Naive thymus-derived CD4-positive, alpha-beta T cell (primary cell): Measurements from ENCODE around the gene DAPK1. TPM values are rescaled to one million over a fixed set of nuclear protein-coding genes. Genes with fewer than 3 reads are reported as not detected.

Experiments
- ATAC-seq: fragments of 150-1000 bp; cut with Tn5 transposase; 2 replicates; pipeline ENCODE4 v1.10.0; 2021; ENCODE audit warnings: mild to moderate bottlenecking, moderate library complexity
- CTCF ChIA-PET: fragments of 350-600 bp; sonication (Branson Sonifier 250); formaldehyde crosslinking; loops from one replicate; lab custom pipeline; 2021; ENCODE audit warnings: antibody characterized with exemption; lab: Charles Lee
- POLR2A ChIA-PET: fragments of 350-600 bp; sonication (Branson Sonifier 250); formaldehyde crosslinking; loops from one replicate; lab custom pipeline; 2021; ENCODE audit warnings: antibody characterized with exemption, inconsistent platforms; lab: Charles Lee
- DNase-seq, 9 donors: peaks; one replicate each; pipeline versions ENCODE4 v3.0.0 to v3.0.0-alpha.2; 2020 to 2022; ENCODE audit warnings: mixed read lengths in 1 of 9
- H3K27ac ChIP-seq: one replicate; pipeline ENCODE4 v1.7.0; 2013; ENCODE audit warnings: mild to moderate bottlenecking, low read depth, low read length, moderate library complexity
- H3K27me3 ChIP-seq, 2 donors: one replicate each; pipeline ENCODE4 v1.7.0; 2013; ENCODE audit warnings: low read length in 2 of 2, mild to moderate bottlenecking in 2 of 2, moderate library complexity in 2 of 2; ENCODE audit not compliant: control insufficient read depth in 2 of 2, insufficient read depth in 2 of 2
- H3K36me3 ChIP-seq, 3 experiments: 1 replicate in 2 of 3; 2 replicates in 1 of 3; pipeline ENCODE4 v1.7.0; 2013; ENCODE audit warnings: low read length in 3 of 3, mild to moderate bottlenecking in 3 of 3, moderate library complexity in 1 of 3; ENCODE audit not compliant: insufficient read depth in 3 of 3, control insufficient read depth in 2 of 3
- H3K4me1 ChIP-seq, 2 donors: one replicate each; pipeline ENCODE4 v1.7.0; 2013; ENCODE audit warnings: low read length in 2 of 2, mild to moderate bottlenecking in 2 of 2, moderate library complexity in 1 of 2; ENCODE audit not compliant: control insufficient read depth in 2 of 2, insufficient read depth in 2 of 2
- H3K4me3 ChIP-seq: 2 replicates; pipeline ENCODE4 v1.7.0; 2013; ENCODE audit warnings: mild to moderate bottlenecking, low read length
- H3K9me3 ChIP-seq, 3 experiments: 1 replicate in 2 of 3; 2 replicates in 1 of 3; pipeline ENCODE4 v1.7.0; 2013; ENCODE audit warnings: low read length in 3 of 3; ENCODE audit not compliant: control insufficient read depth in 2 of 3
- H3K27ac Mint-ChIP-seq, 9 donors: one replicate each; pipeline ENCODE4 v1.8.0; 2020 to 2022; ENCODE audit warnings: mixed read lengths in 9 of 9, mild to moderate bottlenecking in 8 of 9, moderate library complexity in 5 of 9, inconsistent platforms in 2 of 9
- H3K27me3 Mint-ChIP-seq, 5 donors: one replicate each; pipeline ENCODE4 v1.8.0; 2021 to 2022; ENCODE audit warnings: mixed read lengths in 5 of 5, mild to moderate bottlenecking in 1 of 5
- H3K36me3 Mint-ChIP-seq, 5 donors: one replicate each; pipeline ENCODE4 v1.8.0; 2020 to 2022; ENCODE audit warnings: mixed read lengths in 5 of 5, mild to moderate bottlenecking in 3 of 5, inconsistent platforms in 1 of 5
- H3K4me1 Mint-ChIP-seq, 7 donors: one replicate each; pipeline ENCODE4 v1.8.0; 2020 to 2022; ENCODE audit warnings: mixed read lengths in 7 of 7, mild to moderate bottlenecking in 3 of 7, inconsistent platforms in 1 of 7
- H3K4me3 Mint-ChIP-seq, 10 donors: one replicate each; pipeline ENCODE4 v1.8.0; 2020 to 2022; ENCODE audit warnings: mild to moderate bottlenecking in 10 of 10, mixed read lengths in 10 of 10, moderate library complexity in 6 of 10, inconsistent platforms in 2 of 10
- H3K9me3 Mint-ChIP-seq, 11 donors: one replicate each; pipeline ENCODE4 v1.8.0; 2020 to 2022; ENCODE audit warnings: mixed read lengths in 11 of 11, mild to moderate bottlenecking in 4 of 11, inconsistent platforms in 1 of 11, moderate library complexity in 1 of 11
- intact Hi-C, 2 donors: fragments of 100-400 bp; cut with micrococcal nuclease; formaldehyde crosslinking; loops; one replicate each; pipeline ENCODE4 v1.15.1; 2023
- polyA plus RNA-seq, 2 donors: library from polyadenylated mRNA; unstranded; fragments of 300-500 nt; fragmentation: Illumina TruSeq; gene quantifications; one replicate each; pipeline ENCODE4 v1.2.3, GENCODE V29; 2021
- total RNA-seq, 6 experiments: library from RNA in 5 of 6; stranded (reverse) in 5 of 6; gene quantifications; 1 replicate in 5 of 6; 2 replicates in 1 of 6; pipeline ENCODE4 v1.2.3 and lab custom pipeline; 2021 to 2026

Gene DAPK1
- total and polyA plus RNA-seq, 7 experiments from 2014 or later, result 0.20 to 44.8 (median 1.9) TPM

DNA sequence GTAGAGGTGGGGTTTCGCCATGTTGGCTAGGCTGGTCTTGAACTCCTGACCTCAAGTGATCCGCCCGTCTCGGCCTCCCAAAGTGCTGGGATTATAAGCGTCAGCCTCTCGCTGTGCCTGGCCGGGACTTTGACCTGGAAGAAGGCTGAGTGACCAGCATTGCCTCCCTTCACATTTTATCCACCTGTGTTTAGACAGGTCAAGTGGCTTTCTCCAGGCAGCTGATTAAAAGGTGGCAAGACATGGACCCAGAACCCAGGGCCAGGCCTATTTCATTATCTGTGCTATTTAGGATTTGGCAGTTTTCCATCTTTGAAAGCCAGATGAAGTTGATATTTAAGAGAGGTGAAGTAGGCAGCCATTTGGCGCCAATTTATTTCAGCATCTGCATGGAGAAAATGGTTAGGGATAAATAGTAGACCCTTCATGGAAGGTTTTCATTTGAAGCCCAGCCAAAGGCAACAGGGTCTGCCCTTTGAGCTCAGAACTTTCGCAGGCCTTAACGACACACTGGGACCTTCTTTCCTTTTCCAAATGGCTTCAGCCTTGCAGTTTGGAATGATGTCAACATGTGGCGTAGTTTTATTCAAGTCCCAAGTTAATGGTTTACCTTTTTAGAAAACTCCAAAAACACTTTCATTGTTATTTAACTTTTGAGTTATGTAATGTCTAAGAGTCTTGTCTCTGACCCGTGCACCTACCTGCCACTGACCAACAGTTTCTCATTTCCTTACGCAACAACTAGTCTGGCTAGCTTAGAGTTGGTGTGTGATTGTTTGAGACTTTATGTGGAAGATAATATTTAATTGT is 8.4 kb downstream of the DAPK1 start:
- Mint-ChIP-seq H3K27ac (no peak overlapping the region), H3K36me3 (peaks cover 0 to under 1% (median 0%) of the 10 kb centered on the region in 5 donors), H3K9me3 (peaks cover 0 to 5% (median 0%) of the 10 kb centered on the region in 11 donors), H3K4me1 (peaks cover 0 to 2% (median 0%) of the 10 kb centered on the region in 7 donors), H3K4me3 (no peak overlapping the region), H3K27me3 (peaks cover 6 to 34% (median 17%) of the 10 kb centered on the region in 5 donors)
- H3K27me3 ChIP-seq, result no peaks in the 10 kb centered on the region
- H3K4me1 ChIP-seq, result no peaks in the 10 kb centered on the region
- intact Hi-C loops, result no loop called here
- ChIA-PET POLR2A (no interaction called here), CTCF (no interaction called here)
- ATAC-seq (no peak), DNase-seq (no peak)
- H3K27ac ChIP-seq, result no peak overlapping the region
- no peak overlapping the region for H3K4me3 ChIP-seq
- H3K36me3 ChIP-seq, result no peaks in the 10 kb centered on the region
- no peaks in the 10 kb centered on the region for H3K9me3 ChIP-seq

DNA sequence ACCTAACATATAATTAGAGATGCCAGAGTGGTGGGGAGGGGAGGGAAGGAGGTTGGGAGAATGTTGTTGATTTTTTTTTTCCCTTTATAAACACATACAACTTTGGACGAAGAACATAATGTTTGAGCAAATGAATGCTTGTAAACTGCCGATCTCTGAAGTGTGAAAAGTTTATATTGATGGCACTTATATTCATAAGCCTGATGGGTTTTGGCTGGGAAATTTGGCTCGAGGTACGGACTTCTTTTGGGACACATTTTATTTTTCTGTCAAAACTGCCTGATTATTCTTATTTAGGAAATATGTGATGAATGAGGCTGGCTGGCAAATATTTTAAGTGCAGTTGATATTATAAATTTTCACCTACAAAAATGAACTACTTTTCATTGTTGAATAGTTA is 9.9 kb downstream of the DAPK1 start:
- ATAC-seq (no peak), DNase-seq (no peak)
- peaks cover 0 to 5% (median 0%) of the 10 kb centered on the region in 11 donors for H3K9me3 Mint-ChIP-seq
- Histone ChIP-seq H3K4me3 (no peak overlapping the region), H3K27ac (no peak overlapping the region), H3K4me1 (no peaks in the 10 kb centered on the region), H3K27me3 (no peaks in the 10 kb centered on the region), H3K9me3 (no peaks in the 10 kb centered on the region), H3K36me3 (no peaks in the 10 kb centered on the region)
- peaks cover 0 to 3% (median 0%) of the 10 kb centered on the region in 7 donors for H3K4me1 Mint-ChIP-seq
- no peak overlapping the region for H3K4me3 Mint-ChIP-seq
- ChIA-PET POLR2A (no interaction called here), CTCF (no interaction called here)
- intact Hi-C loops, result no loop called here
- peaks cover 0 to 3% (median 0%) of the 10 kb centered on the region in 5 donors for H3K36me3 Mint-ChIP-seq
- H3K27me3 Mint-ChIP-seq, result peaks cover 4 to 32% (median 11%) of the 10 kb centered on the region in 5 donors
- H3K27ac Mint-ChIP-seq, result no peak overlapping the region

DNA sequence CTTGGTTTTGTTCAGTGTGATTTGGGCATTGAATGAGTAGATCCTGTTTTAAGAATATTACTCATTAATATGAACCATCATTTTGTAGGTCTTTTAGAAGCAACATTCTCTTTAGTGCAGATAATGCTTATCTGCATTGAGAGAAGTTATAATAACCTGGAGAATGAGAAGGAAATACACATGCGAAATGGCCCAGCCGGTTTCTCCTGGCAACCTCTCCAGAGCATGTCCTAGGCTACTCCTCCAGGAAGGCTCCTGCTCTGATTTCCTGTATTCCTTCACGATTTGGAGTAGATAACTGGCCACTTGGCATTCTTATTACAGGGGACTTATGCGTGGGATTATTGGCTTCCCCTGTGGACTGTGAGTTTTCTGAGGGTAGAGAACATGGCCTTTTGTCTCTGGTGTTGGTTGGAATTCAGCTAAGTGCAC is 12.6 kb downstream of the DAPK1 start:
- intact Hi-C loops, result no loop called here
- ChIA-PET CTCF (no interaction called here), POLR2A (no interaction called here)
- H3K27ac Mint-ChIP-seq, result no peak overlapping the region
- Histone ChIP-seq H3K9me3 (no peaks in the 10 kb centered on the region), H3K27ac (no peak overlapping the region), H3K36me3 (no peaks in the 10 kb centered on the region), H3K4me1 (no peaks in the 10 kb centered on the region), H3K4me3 (no peak overlapping the region), H3K27me3 (no peaks in the 10 kb centered on the region)
- ATAC-seq, result no peak
- no peak for DNase-seq
- H3K27me3 Mint-ChIP-seq, result peaks cover 0 to 26% (median 4%) of the 10 kb centered on the region in 5 donors
- H3K4me3 Mint-ChIP-seq, result no peak overlapping the region
- H3K36me3 Mint-ChIP-seq, result peaks cover 0 to 3% (median 0%) of the 10 kb centered on the region in 5 donors
- peaks cover 0 to 4% (median 0%) of the 10 kb centered on the region in 7 donors for H3K4me1 Mint-ChIP-seq
- peaks cover 0 to 5% (median 0%) of the 10 kb centered on the region in 11 donors for H3K9me3 Mint-ChIP-seq

DNA sequence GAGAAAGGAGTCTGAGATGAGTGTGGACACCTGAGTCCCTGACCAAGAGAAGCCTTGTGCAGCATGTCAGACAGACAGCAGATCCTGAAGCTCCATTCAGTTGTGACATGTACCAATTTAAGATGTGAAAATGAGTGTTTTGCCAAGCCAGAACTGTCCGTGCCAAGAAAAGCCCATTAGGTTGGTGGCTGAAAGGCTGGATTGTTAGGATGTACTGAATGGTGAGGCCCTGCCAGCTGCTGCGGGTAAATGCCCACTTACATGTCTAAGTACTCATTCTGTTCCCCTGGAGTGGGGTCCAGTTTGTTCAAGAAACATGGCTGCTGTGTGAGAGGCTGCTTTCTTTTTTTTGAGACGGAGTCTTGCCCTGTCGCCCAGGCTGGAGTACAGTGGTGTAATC is 14.6 kb downstream of the DAPK1 start:
- Histone ChIP-seq H3K27ac (no peak overlapping the region), H3K4me3 (no peak overlapping the region), H3K27me3 (no peaks in the 10 kb centered on the region), H3K4me1 (no peaks in the 10 kb centered on the region), H3K36me3 (no peaks in the 10 kb centered on the region), H3K9me3 (no peaks in the 10 kb centered on the region)
- Mint-ChIP-seq H3K4me1 (peaks cover 0 to 6% (median 0%) of the 10 kb centered on the region in 7 donors), H3K36me3 (peaks cover 0 to 3% (median 0%) of the 10 kb centered on the region in 5 donors), H3K4me3 (no peak overlapping the region), H3K9me3 (peaks cover 0 to 5% (median 0%) of the 10 kb centered on the region in 11 donors), H3K27ac (no peak overlapping the region), H3K27me3 (peaks cover 0 to 35% (median 4%) of the 10 kb centered on the region in 5 donors)
- ChIA-PET POLR2A (no interaction called here), CTCF (no interaction called here)
- no peak for ATAC-seq
- intact Hi-C loops, result no loop called here
- no peak for DNase-seq

DNA sequence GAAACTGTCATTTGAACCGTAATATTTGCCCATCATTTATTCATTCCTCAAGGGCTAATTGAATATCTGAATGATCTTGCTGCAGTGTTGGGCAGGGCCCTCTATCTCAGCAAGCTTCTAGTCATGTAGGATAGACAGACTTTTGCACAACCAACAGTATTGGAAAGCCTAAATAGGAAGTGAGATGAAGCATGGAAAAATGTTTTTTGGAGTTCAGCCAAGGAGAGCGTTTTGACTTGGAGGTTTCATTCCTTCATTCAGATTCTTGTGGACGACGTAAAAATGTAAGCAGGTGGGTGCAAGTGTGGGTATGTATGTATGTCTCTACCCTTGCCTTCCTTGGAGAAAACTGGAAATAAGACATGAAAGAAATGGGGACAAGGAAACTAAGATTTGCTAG is 15.5 kb downstream of the DAPK1 start:
- H3K4me1 Mint-ChIP-seq, result peaks cover 0 to 6% (median 0%) of the 10 kb centered on the region in 7 donors
- Histone ChIP-seq H3K4me1 (no peaks in the 10 kb centered on the region), H3K27me3 (no peaks in the 10 kb centered on the region), H3K4me3 (no peak overlapping the region), H3K36me3 (no peaks in the 10 kb centered on the region), H3K27ac (no peak overlapping the region), H3K9me3 (no peaks in the 10 kb centered on the region)
- no peak for ATAC-seq
- ChIA-PET CTCF (no interaction called here), POLR2A (no interaction called here)
- no peak for DNase-seq
- peaks cover 0 to 5% (median 0%) of the 10 kb centered on the region in 11 donors for H3K9me3 Mint-ChIP-seq
- intact Hi-C loops, result no loop called here
- no peak overlapping the region for H3K27ac Mint-ChIP-seq
- H3K36me3 Mint-ChIP-seq, result peaks cover 0 to 3% (median 0%) of the 10 kb centered on the region in 5 donors
- H3K27me3 Mint-ChIP-seq, result peaks cover 0 to 35% (median 4%) of the 10 kb centered on the region in 5 donors
- no peak overlapping the region for H3K4me3 Mint-ChIP-seq

DNA sequence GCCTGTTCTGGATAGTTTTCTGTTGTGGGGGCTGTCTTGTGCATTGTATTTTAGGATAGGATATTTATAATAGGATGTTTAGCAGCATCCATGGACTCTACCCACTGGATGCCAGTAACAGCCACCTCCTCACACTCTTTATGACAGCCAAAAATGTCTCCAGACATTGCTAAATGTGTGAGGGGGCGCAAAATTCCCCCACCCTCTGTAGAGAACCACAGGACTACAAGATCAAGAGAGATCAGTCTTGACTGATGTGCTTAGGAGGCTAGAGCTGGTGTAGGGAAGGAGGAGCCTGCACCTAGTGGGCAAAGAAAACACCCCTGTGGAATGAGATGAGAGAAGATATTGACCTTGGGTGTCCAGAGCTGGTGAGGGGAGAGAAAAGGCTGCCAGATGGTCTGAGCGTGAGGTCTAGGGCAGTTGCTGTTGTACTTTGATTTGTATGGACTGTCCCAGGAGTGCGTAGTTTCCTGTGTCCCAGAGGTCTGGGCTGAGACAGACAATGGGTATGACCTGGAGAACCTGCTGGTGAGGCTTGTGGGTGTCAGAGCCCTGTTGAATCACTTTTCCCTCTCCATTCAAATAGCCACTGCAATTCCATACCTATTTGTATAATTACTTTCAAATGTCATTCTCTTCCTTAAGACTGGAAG is 16.3 kb downstream of the DAPK1 start:
- Histone ChIP-seq H3K27me3 (no peaks in the 10 kb centered on the region), H3K4me3 (no peak overlapping the region), H3K9me3 (no peaks in the 10 kb centered on the region), H3K36me3 (no peaks in the 10 kb centered on the region), H3K27ac (no peak overlapping the region), H3K4me1 (no peaks in the 10 kb centered on the region)
- intact Hi-C loops, result no loop called here
- DNase-seq, result no peak
- no peak overlapping the region for H3K4me3 Mint-ChIP-seq
- no peak for ATAC-seq
- peaks cover 0 to 31% (median 9%) of the 10 kb centered on the region in 5 donors for H3K27me3 Mint-ChIP-seq
- peaks cover 0 to 6% (median 0%) of the 10 kb centered on the region in 7 donors for H3K4me1 Mint-ChIP-seq
- POLR2A ChIA-PET, result no interaction called here
- CTCF ChIA-PET, result no interaction called here
- H3K27ac Mint-ChIP-seq, result no peak overlapping the region
- H3K9me3 Mint-ChIP-seq, result peaks cover 0 to 5% (median 0%) of the 10 kb centered on the region in 11 donors
- peaks cover 0 to 3% (median 0%) of the 10 kb centered on the region in 5 donors for H3K36me3 Mint-ChIP-seq
